Fibroblast of upper back skin (primary cell): ENCODE data around the gene RAB11A.
"Not testable (repeated sequence)": the region's sequence is repeated elsewhere in the genome, so short reads cannot be mapped to it uniquely, and the experiment has no call there.

ENCODE experiments used
- DNase-seq: peaks from one replicate; pipeline ENCODE4 v3.0.0-alpha.2; 2013

RAB11A gene

DNA sequence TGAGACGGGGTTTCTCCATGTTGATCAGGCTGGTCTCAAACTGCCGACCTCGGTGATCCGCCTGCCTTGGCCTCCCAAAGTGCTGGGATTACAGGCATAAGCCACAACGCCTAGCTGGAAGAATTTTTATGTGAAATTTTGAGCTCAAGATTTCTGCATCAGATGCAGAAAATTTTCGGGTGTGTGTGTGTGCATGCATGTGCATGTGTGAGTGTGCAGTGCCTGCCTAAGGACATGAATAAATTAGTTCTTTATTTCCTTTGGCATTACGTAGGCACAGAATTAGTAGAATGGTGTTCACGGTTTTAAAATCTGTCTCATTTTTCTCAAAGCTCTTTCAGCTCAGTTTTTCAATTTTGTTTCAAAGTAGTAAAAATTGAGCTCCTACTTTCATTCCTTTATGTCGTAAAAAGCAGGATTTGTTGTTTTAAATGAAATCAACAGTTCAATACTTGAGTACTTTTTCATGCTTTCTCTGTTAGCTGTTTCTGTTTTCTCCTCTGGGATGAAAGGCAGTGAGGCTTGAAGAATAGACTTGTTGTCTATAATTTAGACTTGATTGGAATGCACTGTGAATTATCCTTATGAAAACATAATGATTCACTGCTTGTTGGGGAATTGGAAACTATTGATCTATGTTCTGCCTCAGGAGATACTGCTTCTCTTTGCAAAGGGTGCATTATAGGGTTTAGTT lies 23.3 kb upstream of the RAB11A start:
- DNase-seq, result no peak

DNA sequence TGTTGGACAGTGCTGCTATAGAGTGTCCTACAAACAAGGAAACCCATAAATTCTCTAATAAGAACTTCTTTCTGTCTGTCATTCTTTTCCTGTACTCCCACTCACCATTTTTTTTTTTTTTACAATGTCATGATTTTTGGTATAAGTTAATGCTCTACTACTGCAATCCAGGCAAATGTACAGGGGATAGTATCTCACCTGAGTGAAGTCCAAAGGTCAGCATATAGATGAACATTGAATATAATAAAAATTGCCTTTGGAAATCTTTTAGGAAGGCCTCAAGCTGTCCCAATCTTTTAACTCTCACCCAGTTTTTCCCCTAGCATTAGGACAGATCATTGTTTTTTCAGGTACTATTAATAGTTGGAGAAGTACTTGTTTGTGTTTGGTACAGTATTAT lies 21.3 kb upstream of the RAB11A start:
- DNase-seq, result no peak

DNA sequence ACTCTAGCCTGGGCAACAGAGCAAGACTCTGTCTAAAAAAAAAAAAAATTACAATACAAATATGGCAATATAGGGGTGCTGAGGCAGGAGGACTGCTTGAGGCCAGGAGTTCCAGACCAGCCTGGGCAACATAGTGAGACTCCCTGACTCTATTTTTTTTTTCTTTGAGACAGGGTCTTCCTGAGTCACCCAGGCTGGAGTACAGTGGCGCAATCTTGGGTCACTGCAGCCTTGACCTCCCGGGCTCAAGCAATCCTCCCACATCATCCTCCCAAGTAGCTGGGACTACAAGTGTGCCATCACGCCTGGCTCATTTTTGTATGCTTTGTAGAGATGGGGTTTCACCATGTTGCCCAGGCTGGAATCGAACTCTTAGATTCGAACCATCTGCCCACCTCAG lies 17.3 kb upstream of the RAB11A start:
- DNase-seq, result no peak

DNA sequence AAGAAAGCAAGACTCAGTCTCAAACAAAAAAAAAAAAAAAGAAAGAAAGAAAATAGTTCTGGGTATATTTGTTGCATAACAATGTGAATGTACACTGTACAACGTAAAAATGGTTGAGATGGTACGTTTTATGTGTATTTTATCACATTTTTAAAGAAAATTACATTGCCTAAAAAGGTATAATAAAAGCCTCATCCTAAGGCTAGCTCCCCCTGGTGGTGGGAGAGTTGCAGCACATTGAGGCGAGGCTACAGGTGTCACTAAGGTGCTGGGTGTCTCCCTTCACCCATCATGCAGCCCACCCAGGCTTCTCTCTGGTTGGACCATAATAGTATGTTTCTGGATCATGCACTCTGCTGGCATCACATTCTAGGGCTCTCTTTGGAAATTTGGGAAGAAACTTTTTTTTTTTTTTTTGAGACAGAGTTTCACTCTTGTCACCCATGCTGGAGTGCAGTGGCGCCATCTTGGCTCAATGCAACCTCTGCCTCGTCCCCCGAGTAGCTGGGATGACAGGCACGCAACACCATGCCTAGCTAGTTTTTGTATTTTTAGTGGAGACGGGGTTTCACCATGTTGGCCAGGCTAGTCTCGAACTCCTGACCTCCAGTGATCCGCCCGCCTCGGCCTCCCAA lies 12.4 kb upstream of the RAB11A start:
- DNase-seq, result peak; percentile 59

DNA sequence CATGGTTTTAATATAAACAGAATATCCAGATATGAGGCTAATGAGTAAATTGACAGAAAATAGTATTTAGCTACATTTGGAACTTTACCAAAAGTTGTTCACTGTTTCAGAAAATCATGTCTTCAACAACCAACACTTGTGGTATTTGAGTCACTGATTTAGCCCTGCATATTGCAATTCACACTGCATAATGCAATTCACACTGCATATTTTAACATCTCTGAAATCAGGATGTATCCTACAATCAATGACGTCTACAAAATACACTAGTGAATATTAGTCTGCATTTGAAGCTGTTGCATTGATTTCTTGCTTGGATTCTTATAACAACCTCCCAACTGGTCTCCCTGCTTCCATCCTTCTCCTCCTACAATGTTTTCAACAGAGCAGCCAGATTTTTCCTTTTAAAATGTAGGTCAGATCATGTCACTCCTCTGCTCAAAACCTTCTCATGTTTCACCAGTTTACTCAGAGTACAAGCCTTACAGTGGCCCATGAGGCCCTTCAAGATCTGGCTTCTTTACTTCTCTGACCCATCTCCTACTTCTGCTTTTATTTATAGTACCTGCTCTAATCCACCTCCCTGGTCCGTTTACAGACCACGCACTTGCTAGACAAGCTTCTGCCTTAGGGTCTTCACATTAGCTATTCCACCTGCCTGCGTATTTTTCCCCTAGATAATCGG lies 11.4 kb upstream of the RAB11A start:
- no peak for DNase-seq

DNA sequence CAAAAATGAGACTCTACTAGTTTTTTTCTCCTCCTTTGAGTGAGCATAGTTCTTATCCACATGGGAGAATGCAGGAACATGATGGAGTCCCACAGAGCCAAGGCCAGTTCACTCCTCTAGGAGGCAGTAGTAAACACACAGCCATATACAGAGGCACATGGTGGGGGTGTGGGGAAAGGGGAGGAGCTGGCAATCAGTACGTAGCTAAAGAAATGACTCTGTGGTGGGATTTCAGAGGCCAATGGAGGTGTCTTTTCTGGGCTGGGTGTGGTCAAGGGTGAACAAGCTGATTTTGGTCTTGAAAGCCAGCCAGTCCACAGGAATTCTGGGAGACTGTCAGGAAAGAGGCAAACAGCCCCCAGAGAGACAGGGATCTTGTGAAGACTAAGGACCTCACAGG lies 6.6 kb upstream of the RAB11A start:
- peak; percentile 68 for DNase-seq

DNA sequence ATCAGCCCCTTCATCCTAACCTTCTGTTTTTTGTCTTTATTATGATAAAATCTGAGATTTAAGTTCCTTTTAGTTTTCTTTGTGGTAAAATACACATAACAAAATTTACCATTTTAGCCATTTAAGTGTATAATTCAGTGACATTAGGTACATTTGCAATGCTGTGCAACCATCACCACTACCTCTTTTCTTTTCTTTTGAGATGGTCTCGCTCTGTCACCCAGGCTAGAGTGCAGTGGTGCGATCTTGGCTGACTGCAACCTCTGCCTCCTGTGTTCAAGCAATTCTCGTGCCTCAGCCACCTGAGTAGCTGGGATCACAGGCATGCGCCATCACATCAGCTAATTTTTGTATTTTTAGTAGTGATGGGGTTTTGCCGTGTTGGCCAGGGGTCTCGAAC lies 6.2 kb upstream of the RAB11A start:
- DNase-seq, result no peak

DNA sequence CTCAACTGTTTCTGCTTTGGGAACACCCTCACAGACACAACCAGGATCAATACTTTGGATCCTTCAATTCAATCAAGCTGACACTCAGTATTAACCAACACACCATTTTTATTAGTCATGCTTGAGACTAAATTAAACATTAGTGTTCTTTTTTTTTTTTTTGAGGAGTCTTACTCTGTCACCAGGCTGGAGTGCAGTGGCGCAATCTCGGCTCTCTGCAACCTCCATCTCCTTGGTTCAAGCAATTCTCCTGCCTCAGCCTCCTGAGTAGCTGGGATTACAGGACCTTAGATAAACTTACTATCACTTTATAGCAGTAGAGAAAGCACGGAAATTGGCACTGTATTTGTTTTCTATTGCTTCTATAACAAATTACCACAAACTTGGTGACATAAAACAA lies 2.0 kb upstream of the RAB11A start:
- DNase-seq, result no peak

DNA sequence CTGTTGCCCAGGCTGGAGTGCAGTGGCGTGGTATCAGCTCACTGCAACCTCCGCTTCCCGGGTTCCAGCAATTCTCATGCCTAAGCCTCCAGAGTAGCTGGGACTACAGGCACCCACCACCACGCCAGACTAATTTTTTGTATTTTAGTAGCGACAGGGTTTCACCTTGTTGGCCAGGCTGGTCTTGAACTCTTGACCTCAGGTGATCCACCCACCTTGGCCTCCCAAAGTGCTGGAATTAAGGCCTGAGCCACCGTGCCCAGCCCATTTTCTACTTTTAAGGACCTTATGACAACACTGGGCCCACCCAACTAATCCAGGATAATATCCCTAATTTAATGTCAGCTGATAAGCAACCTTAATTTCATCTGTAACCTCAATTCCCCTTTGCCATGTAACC lies 1.4 kb upstream of the RAB11A start:
- not testable (repeated sequence) for DNase-seq

DNA sequence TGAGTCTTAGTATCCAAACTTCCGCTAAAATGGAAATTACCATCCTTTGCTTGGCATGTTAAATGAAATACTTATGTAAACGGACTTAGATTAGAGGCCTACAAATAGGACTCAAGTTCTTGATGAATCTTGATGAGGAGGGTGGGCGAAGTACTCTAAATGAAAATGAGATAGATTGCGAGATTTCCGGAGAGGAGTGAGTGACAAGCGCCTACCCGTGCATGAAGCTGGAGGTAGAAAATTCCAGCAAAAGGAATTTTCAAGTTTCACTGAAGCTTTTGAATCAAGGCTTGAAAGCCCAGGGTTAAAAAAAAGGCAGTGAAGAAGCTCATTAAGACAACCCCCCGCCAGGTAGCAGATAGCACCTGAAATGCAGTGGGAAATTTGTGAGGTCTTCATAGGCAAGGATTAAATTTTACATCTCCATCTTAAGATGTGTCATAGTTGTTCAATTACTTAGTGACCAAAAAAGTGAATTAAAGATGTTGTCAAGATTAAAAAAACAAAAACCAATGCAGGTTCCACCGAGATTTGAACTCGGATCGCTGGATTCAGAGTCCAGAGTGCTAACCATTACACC lies 655 bp upstream of the RAB11A start:
- DNase-seq, result no peak

DNA sequence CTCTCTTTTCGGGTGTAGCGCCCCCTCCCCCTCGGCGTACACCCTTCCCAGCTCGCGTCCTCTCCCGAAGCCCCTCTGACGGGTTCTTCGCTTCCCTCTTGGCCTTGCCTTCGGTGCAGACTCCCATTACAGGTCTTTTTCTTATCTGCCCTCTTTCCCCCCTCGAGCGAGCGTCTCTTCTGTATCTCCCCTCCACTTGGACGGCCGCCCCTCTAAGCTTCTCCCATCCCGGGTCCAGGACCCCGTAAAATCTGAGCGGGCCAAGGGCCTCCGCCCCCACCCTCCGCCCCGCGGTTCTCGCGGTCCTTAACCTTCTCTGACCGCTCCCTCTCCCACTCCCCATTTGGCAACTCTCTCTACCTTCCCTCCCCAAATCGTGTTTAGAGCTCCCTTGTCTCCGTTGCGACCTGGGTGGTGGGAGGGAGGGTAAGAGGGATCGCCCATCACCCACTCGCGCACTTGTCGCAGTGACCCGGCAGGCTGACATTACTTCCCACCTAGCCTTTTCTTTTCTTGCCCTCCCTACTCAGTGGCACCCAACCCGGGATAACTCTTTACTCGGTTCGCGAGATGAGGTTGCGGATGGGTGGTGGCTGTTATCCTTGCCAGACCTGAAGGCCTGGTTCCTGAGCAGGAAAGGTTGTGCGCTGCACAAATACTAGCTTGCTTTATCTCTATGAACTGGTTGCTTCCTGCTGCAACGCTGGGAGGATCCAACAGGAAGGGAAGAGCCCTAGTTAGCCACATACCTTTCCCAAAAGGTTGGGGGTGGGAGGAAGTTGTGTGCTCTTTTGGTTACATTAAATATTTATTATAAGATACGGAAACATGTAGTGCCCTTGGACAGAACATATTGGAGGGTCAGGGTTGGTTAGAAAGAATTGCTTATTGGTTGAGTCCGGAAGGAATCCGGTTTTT lies 922 bp downstream of the RAB11A start:
- peak; percentile 19 for DNase-seq

DNA sequence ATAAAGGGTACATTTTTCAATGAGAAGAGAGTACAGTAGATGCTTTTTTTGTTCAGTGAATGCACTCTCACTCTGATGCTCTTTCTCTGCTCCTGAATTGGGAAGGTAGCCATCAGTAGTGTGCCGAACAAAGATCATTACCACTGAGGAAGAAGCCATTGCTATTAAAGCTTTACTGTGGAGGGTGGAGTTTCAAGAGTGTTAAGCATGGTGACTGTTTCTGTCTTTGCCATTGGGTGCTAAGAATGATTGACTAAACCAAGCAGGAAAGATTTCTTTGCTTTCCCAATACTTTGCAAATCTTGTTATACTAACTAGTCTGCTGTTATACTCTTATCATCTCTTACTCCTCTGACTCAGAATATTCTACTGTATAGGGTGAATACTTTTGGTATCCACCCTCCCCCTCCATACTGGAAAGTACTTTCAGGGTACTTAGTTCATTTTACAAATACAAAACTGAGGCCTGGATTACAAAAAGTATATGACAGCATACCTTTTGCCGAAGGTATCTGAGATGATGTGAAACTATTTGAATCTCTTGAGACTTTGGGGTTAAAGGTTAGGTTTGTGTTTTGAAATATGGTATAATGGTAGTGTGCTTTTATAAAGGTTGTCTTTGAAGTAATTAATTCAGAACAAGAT lies 1.7 kb downstream of the RAB11A start:
- DNase-seq, result peak; percentile 36

DNA sequence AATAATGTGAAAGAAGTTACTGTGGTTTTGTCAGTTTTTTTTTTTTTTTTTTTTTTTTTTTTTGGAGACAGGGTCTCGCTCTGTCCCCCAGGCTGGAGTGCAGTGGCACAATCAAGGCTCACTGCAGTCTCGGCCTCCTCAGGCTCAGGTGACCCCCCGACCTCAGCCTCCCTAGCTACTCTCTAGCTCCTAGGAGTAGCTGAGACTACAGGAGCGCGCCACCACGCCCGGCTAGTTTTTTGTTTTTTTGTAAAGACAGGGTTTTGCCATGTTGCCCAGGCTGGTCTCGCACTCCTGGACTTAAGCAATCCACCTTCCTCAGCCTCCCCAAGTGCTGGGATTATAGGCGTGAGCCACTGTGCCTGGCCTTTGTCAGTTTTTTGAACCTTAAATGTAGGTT lies 2.6 kb downstream of the RAB11A start:
- not testable (repeated sequence) for DNase-seq

DNA sequence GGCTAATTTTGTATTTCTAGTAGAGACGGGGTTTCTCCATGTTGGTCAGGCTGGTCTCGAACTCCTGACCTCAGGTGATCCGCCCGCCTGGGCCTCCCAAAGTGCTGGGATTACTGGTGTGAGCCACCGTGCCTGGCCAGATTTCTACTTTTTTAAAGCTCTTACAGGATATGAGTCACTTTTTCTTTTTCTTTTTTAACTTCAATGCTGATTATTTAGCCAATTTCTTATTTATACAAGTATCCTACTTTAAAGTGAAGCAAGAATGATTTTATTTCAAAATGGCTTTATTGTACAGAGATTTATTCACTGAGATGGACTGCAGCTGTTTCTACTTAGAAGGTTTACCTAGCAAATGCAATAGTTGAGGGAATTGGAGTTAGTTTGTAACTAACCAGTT lies 3.3 kb downstream of the RAB11A start:
- peak; percentile 20 for DNase-seq

DNA sequence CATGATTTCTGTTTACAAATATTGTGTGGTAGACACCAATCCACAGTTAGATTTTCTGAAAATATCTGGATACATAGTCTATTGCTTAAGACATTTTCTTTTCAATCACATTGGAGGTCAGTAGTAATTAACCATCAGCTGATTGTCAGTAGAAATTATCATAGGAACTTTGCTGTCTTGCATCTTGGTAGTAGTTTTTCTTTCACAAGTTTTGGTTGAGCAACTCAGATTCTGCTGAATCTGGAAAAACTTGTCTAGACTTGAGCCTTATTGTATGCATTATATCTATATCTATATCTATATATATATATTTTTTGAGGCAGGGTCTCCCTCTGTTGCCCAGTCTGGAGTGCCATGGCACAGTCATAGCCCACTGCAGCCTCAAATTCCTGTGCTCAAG lies 4.0 kb downstream of the RAB11A start:
- DNase-seq, result no peak

DNA sequence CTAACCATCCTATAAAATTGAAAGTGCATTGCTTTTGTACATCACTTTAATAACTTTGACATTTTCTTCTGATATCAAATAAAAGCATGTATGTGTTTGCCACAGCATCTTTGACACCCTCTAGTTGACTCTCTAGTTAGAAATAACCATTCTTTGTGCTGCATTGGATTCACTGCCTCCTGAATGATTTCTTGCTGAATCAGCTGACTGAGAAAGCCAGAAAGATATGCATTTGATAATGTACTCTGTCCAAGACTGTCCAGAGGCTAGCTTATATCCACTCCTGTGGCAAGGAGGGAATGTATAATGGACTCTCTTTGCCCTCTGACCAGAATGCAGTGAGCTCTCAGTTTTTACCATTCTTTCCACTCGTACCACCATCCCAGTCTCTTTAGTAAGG lies 6.2 kb downstream of the RAB11A start:
- no peak for DNase-seq

DNA sequence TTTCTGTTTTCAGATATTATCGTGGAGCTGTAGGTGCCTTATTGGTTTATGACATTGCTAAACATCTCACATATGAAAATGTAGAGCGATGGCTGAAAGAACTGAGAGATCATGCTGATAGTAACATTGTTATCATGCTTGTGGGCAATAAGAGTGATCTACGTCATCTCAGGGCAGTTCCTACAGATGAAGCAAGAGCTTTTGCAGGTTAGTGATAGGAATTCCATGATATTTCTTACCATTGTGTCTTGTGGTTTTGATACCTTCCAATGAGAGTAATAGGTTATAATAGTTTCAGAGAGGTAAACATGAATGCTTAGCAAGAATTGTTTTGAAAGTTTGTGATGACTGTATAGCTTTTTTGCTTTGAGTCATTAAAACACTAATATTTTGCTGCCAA lies 8.5 kb downstream of the RAB11A start:
- DNase-seq, result no peak

DNA sequence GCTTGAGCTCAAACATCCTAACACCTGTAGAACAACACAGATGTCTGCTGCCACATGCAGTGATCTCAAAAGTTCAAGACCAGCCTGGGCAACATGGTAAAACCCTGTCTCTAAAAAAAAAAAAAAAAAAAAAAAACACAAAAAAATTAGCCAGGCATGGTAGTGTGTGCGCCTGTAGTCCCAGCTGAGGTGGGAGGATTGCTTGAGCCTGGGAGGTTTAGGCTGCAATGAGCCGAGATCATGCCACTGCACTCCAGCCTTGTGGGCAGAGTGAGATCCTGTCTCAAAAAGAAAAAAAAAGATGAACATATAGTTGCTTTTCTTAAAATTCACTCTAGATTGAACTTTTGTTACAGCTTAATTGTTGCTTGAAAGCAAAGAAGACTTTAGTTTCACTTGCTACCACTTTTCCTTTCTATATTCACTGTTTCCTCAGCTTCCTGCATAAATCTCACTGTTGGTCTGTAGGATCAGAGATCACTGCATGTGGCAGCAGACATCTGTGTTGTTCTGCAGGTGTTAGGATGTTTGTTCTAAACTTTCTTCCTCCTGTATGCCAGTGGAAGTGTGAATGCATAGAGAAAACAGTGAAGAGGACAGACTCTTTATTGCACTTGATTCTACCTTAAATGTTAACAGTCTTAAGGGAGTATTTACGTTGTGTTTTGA lies 12.6 kb downstream of the RAB11A start:
- DNase-seq, result no peak

DNA sequence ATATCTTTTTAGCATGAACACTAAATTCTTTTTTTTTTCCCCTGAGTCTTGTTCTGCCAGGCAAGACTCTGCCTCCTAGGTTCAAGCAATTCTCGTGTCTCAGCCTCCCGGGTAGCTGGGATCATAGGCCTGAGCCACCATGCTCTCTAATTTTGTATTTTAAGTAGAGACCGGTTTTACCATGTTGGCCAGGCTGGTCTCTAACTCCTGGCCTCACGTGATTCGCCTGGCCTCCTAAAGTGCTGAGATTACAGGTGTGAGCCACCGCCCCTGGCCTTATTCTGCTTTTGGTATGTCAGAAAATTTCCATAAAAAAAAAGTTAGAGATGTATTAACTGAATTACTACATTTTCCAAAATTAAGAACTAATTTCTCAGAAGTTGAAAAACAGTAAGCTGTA lies 14.3 kb downstream of the RAB11A start:
- DNase-seq, result no peak

DNA sequence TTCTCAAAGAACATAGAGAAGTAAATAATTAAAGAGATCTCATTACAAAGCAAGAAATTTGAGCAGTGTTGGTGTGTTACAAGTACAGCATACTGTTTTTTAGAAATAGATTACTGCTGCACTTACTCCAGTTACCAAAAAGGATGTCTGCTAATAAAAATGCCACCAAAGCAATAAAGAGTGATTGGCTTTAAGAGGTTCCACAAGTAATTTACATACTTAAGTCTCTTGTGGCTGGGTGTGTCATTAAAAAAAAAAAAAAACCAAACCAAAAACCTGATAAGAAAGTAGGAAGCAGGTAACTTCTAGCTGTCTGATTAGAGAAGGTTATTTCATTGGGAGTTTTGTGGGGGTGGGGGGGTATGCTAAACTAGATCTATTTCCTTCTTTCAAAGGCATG lies 15.2 kb downstream of the RAB11A start:
- no peak for DNase-seq

DNA sequence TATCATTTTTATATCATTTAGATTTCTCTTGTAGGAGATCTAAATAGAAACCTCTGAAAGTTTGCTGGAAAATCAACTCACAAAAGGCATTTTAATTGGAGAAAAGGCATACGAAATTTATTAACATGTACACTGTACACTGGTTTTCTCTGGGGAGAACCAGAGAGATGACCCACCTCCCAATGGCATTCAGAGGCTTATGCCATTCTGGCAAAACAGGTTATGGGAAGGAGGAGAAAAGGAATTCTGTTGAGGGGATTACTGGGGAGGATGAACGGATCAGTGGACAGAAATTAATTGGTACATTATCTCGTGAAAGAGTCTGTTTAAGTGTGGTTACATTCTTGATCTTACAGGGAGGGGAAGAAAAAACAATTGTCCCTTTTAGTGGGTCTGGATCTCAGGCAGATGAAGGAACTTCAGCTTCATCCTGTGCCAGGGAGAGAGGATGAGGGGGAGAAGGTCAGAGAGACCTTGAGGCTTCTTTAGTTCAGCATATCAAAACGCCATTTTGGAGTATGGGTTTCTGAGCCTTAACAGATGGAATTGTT lies 16.5 kb downstream of the RAB11A start:
- no peak for DNase-seq

DNA sequence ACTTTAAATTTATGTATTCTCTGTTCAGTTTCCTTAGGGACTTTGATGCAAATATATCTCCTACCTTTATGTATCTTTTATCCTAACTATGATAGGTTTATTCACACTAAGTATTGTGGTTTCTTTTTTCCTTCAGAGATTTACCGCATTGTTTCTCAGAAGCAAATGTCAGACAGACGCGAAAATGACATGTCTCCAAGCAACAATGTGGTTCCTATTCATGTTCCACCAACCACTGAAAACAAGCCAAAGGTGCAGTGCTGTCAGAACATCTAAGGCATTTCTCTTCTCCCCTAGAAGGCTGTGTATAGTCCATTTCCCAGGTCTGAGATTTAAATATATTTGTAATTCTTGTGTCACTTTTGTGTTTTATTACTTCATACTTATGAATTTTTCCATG lies 18.3 kb downstream of the RAB11A start:
- DNase-seq, result no peak
